Keratinocyte (primary cell): ENCODE data around the gene THAP11. TPM values are rescaled to one million over a fixed set of nuclear protein-coding genes. Genes with fewer than 3 reads are reported as not detected.

Experiments used
- DNase-seq: peaks from one replicate; pipeline ENCODE4 v3.0.0-alpha.2; 2011; ENCODE audit warnings: low read depth, missing footprints, low spot score
- FAIRE-seq: peaks from 2 replicates; lab custom pipeline; 2011; peaks lifted over from hg19 to GRCh38; lab: Jason Lieb, UNC
- H2AFZ ChIP-seq: 2 replicates; pipeline ENCODE4 v1.6.0; 2012; ENCODE audit warnings: low read length, control low read depth, inconsistent platforms; ENCODE audit not compliant: control insufficient read depth
- H3K27ac ChIP-seq: 2 replicates; pipeline ENCODE4 v1.5.1; 2011; ENCODE audit warnings: low read length; ENCODE audit not compliant: control insufficient read depth, insufficient read depth
- H3K27me3 ChIP-seq: 3 replicates; pipeline ENCODE4 v1.6.0; 2011; ENCODE audit warnings: low read length; ENCODE audit not compliant: control insufficient read depth, insufficient read depth; ENCODE audit errors: extremely low read depth
- H3K36me3 ChIP-seq, 2 experiments: 2 replicates in 1 of 2; 3 replicates in 1 of 2; pipeline ENCODE4 v1.5.1; 2011; ENCODE audit warnings: low read length in 2 of 2, mild to moderate bottlenecking in 1 of 2; ENCODE audit not compliant: control insufficient read depth in 2 of 2, insufficient read depth in 2 of 2; ENCODE audit errors: extremely low read depth in 1 of 2
- H3K4me1 ChIP-seq: 3 replicates; pipeline ENCODE4 v1.5.1; 2011; ENCODE audit warnings: low read length; ENCODE audit not compliant: control insufficient read depth, insufficient read depth; ENCODE audit errors: extremely low read depth
- H3K4me2 ChIP-seq: 3 replicates; pipeline ENCODE4 v1.6.0; 2011; ENCODE audit warnings: low read depth, low read length; ENCODE audit not compliant: control insufficient read depth, insufficient read depth; ENCODE audit errors: extremely low read depth
- H3K4me3 ChIP-seq, 3 experiments: fragments of 200-600 bp in 1 of 3; sonication (generic) in 1 of 3; 2 replicates in 2 of 3; 3 replicates in 1 of 3; pipeline ENCODE4 v1.5.1; 2011 to 2016; ENCODE audit warnings: low read length in 3 of 3, mild to moderate bottlenecking in 3 of 3, control low read depth in 2 of 3, inconsistent platforms in 1 of 3, low read depth in 1 of 3, mixed read lengths in 1 of 3, mixed run types in 1 of 3, moderate library complexity in 1 of 3; ENCODE audit not compliant: control insufficient read depth in 2 of 3, insufficient read depth in 2 of 3; ENCODE audit errors: extremely low read depth in 1 of 3
- H3K79me2 ChIP-seq: 2 replicates; pipeline ENCODE4 v1.6.0; 2012; ENCODE audit warnings: low read length; ENCODE audit not compliant: control insufficient read depth, insufficient read depth
- H3K9ac ChIP-seq: 3 replicates; pipeline ENCODE4 v1.6.0; 2011; ENCODE audit warnings: low read length; ENCODE audit not compliant: control insufficient read depth, insufficient read depth; ENCODE audit errors: extremely low read depth
- H3K9me1 ChIP-seq: 3 replicates; pipeline ENCODE4 v1.6.0; 2011; ENCODE audit warnings: low read length; ENCODE audit not compliant: control insufficient read depth, insufficient read depth; ENCODE audit errors: extremely low read depth
- H3K9me3 ChIP-seq: 2 replicates; pipeline ENCODE4 v1.5.1; 2012; ENCODE audit warnings: low read depth, low read length; ENCODE audit not compliant: control insufficient read depth
- H4K20me1 ChIP-seq: 3 replicates; pipeline ENCODE4 v1.6.0; 2011; ENCODE audit warnings: low read length; ENCODE audit not compliant: control insufficient read depth, insufficient read depth; ENCODE audit errors: extremely low read depth
- CTCF ChIP-seq, 3 experiments: IDR thresholded peaks in 1 of 3; conservative IDR thresholded peaks in 1 of 3; optimal IDR thresholded peaks in 1 of 3; 2 replicates in 2 of 3; 3 replicates in 1 of 3; pipeline versions ENCODE3 to v1.5.1; 2011; ENCODE audit warnings: low read length in 3 of 3, mild to moderate bottlenecking in 3 of 3, moderate library complexity in 2 of 3, control low read depth in 1 of 3, inconsistent platforms in 1 of 3; ENCODE audit not compliant: insufficient read depth in 2 of 3; ENCODE audit errors: extremely low read depth in 1 of 3
- EZH2 ChIP-seq: IDR thresholded peaks from one replicate; pipeline ENCODE4 v1.6.1; 2012; ENCODE audit warnings: inconsistent platforms, mild to moderate bottlenecking, low read length, moderate library complexity
- dilution Hi-C: fragments of 300-500 bp; cut with MboI; formaldehyde crosslinking; loops from one replicate; pipeline ENCODE4 v1.7.0; 2020; ENCODE audit warnings: low sequenced_read_pairs; ENCODE audit not compliant: extremely low pct_ligation_motif_present
- polyA plus RNA-seq, 5 experiments: library from polyadenylated mRNA; depleted of rRNA in 3 of 5; stranded (reverse) in 3 of 5; stranded (forward) in 1 of 5; unstranded in 1 of 5; fragments of >200 nt; gene quantifications; 1 replicate in 1 of 5; 2 replicates in 3 of 5; 3 replicates in 1 of 5; pipeline versions ENCODE4 v1.2.1 to v1.2.3, GENCODE V29; 2011 to 2012; ENCODE audit warnings: missing spikeins in 2 of 5, low read depth in 1 of 5, low replicate concordance in 1 of 5

Gene THAP11
- polyA plus RNA-seq, 1 donor (not counting 4 experiments of a cell fraction or from before 2014, with no cell fraction given), result 11.8 TPM

- Histone ChIP-seq H3K9me3 (no peaks in the 10 kb centered on the region), H3K36me3 (peaks cover 30 to 31% of the 10 kb centered on the region in 2 experiments), H3K79me2 (no peaks in the 10 kb centered on the region), H3K4me1 (peaks cover 4% of the 10 kb centered on the region), H3K9me1 (no peaks in the 10 kb centered on the region), H3K27ac (no peak overlapping the region), H4K20me1 (peaks cover 15% of the 10 kb centered on the region), H2AFZ (no peak overlapping the region), H3K4me2 (no peak overlapping the region), H3K27me3 (no peaks in the 10 kb centered on the region), H3K4me3 (no peak overlapping the region), H3K9ac (no peak overlapping the region)
- TF ChIP-seq CTCF (optimal IDR thresholded peaks at IDR 0.05 in 1 of 3, IDR thresholded peaks at IDR 0.05 in 1 of 3, conservative IDR thresholded peaks at IDR 0.05 in 1 of 3; ENCODE audit: extremely low read depth in 1 of 3, insufficient read depth in 2 of 3, low read length in 3 of 3) (no peak), EZH2 (no peak)
- FAIRE-seq (no peak), DNase-seq (no peak)
- dilution Hi-C loops, result no loop called here
These were observed 43.4 kb downstream of the THAP11 start for GRCh38 chr16:67885545-67885944.

GRCh38 chr16:67885976-67886375 lies 43.9 kb downstream of the THAP11 start:
- H3K36me3 ChIP-seq, result peaks cover 27 to 28% of the 10 kb centered on the region in 2 experiments
- no peak for FAIRE-seq
- H3K4me2 ChIP-seq, result no peak overlapping the region

More at GRCh38 chr16:67885976-67886375, 43.9 kb downstream of the THAP11 start:
- Histone ChIP-seq H3K27me3 (no peaks in the 10 kb centered on the region), H4K20me1 (peaks cover 15% of the 10 kb centered on the region), H3K4me3 (no peak overlapping the region), H3K9ac (no peak overlapping the region), H2AFZ (no peak overlapping the region), H3K4me1 (peaks cover 4% of the 10 kb centered on the region), H3K79me2 (no peaks in the 10 kb centered on the region), H3K9me3 (no peaks in the 10 kb centered on the region), H3K27ac (no peak overlapping the region), H3K9me1 (no peaks in the 10 kb centered on the region)
- dilution Hi-C loops, result no loop called here
- TF ChIP-seq EZH2, result no peak
- TF ChIP-seq CTCF (optimal IDR thresholded peaks at IDR 0.05 in 1 of 3, IDR thresholded peaks at IDR 0.05 in 1 of 3, conservative IDR thresholded peaks at IDR 0.05 in 1 of 3; ENCODE audit: extremely low read depth in 1 of 3, insufficient read depth in 2 of 3, low read length in 3 of 3), result no peak
- DNase-seq, result no peak
